HCT116 (cell line): ENCODE results near the gene GNB1. TPM values are rescaled to one million over a fixed set of nuclear protein-coding genes. Genes with fewer than 3 reads are reported as not detected.

Experiments used
- ATAC-seq: fragments of 200-7000 bp; cut with Tn5 transposase; 2 replicates; pipeline ENCODE4 v1.9.1; 2020; ENCODE audit warnings: mild to moderate bottlenecking, moderate library complexity
- BruUV-seq: library from RNA; stranded (reverse); fragments of 400-500 nt; replicated peaks from 2 replicates; lab custom pipeline; 2021; lab: Mats Ljungman, UMichigan
- CTCF ChIA-PET: fragments of 300-600 bp; sonication (Branson Sonifier 250); formaldehyde crosslinking; loops from one replicate; lab custom pipeline; 2021; ENCODE audit warnings: antibody characterized with exemption; lab: Charles Lee
- POLR2A ChIA-PET: fragments of 300-600, 350-600 bp; sonication (Branson Sonifier 250); formaldehyde crosslinking; loops from one replicate; lab custom pipeline; 2021; ENCODE audit warnings: antibody characterized with exemption; lab: Charles Lee
- RAD21 ChIA-PET, 2 experiments: fragments of 300-600 bp; sonication (Branson Sonifier 250); formaldehyde crosslinking; loops; one replicate each; lab custom pipeline; 2023; ENCODE audit warnings: low total read pairs in 2 of 2; ENCODE audit not compliant: uncharacterized antibody in 2 of 2, unreplicated experiment in 2 of 2, low non-redundant PET in 1 of 2; lab: Charles Lee
- DNase-seq: peaks from one replicate; pipeline ENCODE4 v3.0.0-alpha.2; 2010; ENCODE audit warnings: low read depth, low spot score
- H2AFZ ChIP-seq: fragments of 200-600 bp; shearing (Covaris generic), sonication (generic); 2 replicates; pipeline ENCODE4 v1.6.1; 2017; ENCODE audit warnings: low read depth, mixed run types, mixed read lengths, antibody characterized with exemption, low read length; ENCODE audit not compliant: poor library complexity, severe bottlenecking
- H3K27ac ChIP-seq: 2 replicates; pipeline ENCODE4 v1.5.1; 2012; ENCODE audit warnings: low read depth, low read length
- H3K27me3 ChIP-seq: fragments of 200-600 bp; sonication (generic); 2 replicates; pipeline ENCODE4 v1.6.1; 2016; ENCODE audit warnings: mixed run types, low read length, mixed read lengths; ENCODE audit not compliant: insufficient read depth
- H3K36me3 ChIP-seq, 2 experiments: fragments of 200-500 bp in 1 of 2; fragments of 200-600 bp in 1 of 2; sonication (Bioruptor generic) in 1 of 2; sonication (generic) in 1 of 2; 2 replicates each; pipeline versions ENCODE4 v1.5.1 to v1.6.1; 2014 to 2016; ENCODE audit warnings: low read length in 2 of 2, inconsistent platforms in 1 of 2, mixed read lengths in 1 of 2, mixed run types in 1 of 2; ENCODE audit not compliant: insufficient read depth in 2 of 2, control insufficient read depth in 1 of 2
- H3K4me1 ChIP-seq, 2 experiments: fragments of 200-600 bp in 1 of 2; sonication (generic) in 1 of 2; 2 replicates each; pipeline versions ENCODE4 v1.5.1 to v1.6.1; 2012 to 2017; ENCODE audit warnings: low read length in 2 of 2, inconsistent platforms in 1 of 2, mild to moderate bottlenecking in 1 of 2, mixed read lengths in 1 of 2, mixed run types in 1 of 2, moderate library complexity in 1 of 2; ENCODE audit not compliant: insufficient read depth in 2 of 2, control insufficient read depth in 1 of 2
- H3K4me2 ChIP-seq: fragments of 200-600 bp; sonication (generic); 2 replicates; pipeline ENCODE4 v1.6.1; 2017; ENCODE audit warnings: mixed run types, low read length, mixed read lengths
- H3K4me3 ChIP-seq, 2 experiments: fragments of 200-600 bp in 1 of 2; sonication (generic) in 1 of 2; replicated peaks in 1 of 2; 2 replicates each; pipeline ENCODE4 v1.5.1; 2011 to 2016; ENCODE audit warnings: low read length in 2 of 2, control low read depth in 1 of 2, low read depth in 1 of 2, mild to moderate bottlenecking in 1 of 2, mixed read lengths in 1 of 2, mixed run types in 1 of 2
- H3K79me2 ChIP-seq: fragments of 200-600 bp; sonication (generic); 2 replicates; pipeline ENCODE4 v1.6.1; 2017; ENCODE audit warnings: mild to moderate bottlenecking, mixed run types, low read length, moderate library complexity, mixed read lengths; ENCODE audit not compliant: insufficient read depth
- H3K9ac ChIP-seq: fragments of 200-600 bp; sonication (generic); 2 replicates; pipeline ENCODE4 v1.6.1; 2016; ENCODE audit warnings: low read length, mixed read lengths
- H3K9me2 ChIP-seq: fragments of 200-600 bp; sonication (generic), shearing (Covaris generic); 2 replicates; pipeline ENCODE4 v1.6.1; 2017; ENCODE audit warnings: mixed run types, mild to moderate bottlenecking, moderate library complexity; ENCODE audit not compliant: insufficient read depth
- H3K9me3 ChIP-seq, 2 experiments: fragments of 200-500 bp in 1 of 2; fragments of 200-600 bp in 1 of 2; sonication (Bioruptor generic) in 1 of 2; sonication (generic) in 1 of 2; 2 replicates each; pipeline ENCODE4 v1.6.1; 2014 to 2017; ENCODE audit warnings: low read length in 2 of 2, mixed read lengths in 2 of 2, inconsistent platforms in 1 of 2, low read depth in 1 of 2, mild to moderate bottlenecking in 1 of 2, mixed run types in 1 of 2, moderate library complexity in 1 of 2; ENCODE audit not compliant: control insufficient read depth in 1 of 2, insufficient read depth in 1 of 2
- H4K20me1 ChIP-seq: fragments of 200-600 bp; sonication (generic), shearing (Covaris generic); 2 replicates; pipeline ENCODE4 v1.6.1; 2017; ENCODE audit warnings: mixed run types, mild to moderate bottlenecking, moderate library complexity; ENCODE audit not compliant: insufficient read depth
- CBX3 ChIP-seq: IDR thresholded peaks from 2 replicates; pipeline ENCODE4 v1.6.1; 2012; ENCODE audit warnings: low read depth
- EGR1 ChIP-seq: IDR thresholded peaks from 2 replicates; pipeline ENCODE4 v1.6.1; 2012; ENCODE audit warnings: low read depth
- EZH2 ChIP-seq: fragments of 200-600 bp; sonication (generic); IDR thresholded peaks from 2 replicates; pipeline ENCODE4 v1.6.1; 2017; ENCODE audit warnings: antibody characterized with exemption, mixed run types
- EZH2phosphoT487 ChIP-seq: fragments of 200-600 bp; IDR thresholded peaks from 2 replicates; pipeline ENCODE4 v1.6.1; 2018; ENCODE audit warnings: antibody characterized with exemption, borderline replicate concordance
- FOSL1 ChIP-seq: IDR thresholded peaks from 2 replicates; pipeline ENCODE4 v1.6.1; 2012; ENCODE audit warnings: low read depth
- JUND ChIP-seq: IDR thresholded peaks from 2 replicates; pipeline ENCODE4 v1.6.1; 2012
- POLR2A ChIP-seq: IDR thresholded peaks from 2 replicates; pipeline ENCODE4 v1.7.0; 2011; ENCODE audit warnings: borderline replicate concordance; ENCODE audit not compliant: insufficient read depth, insufficient read length; ENCODE audit errors: extremely low read depth
- RAD21 ChIP-seq: IDR thresholded peaks from 2 replicates; pipeline ENCODE4 v1.6.1; 2012; ENCODE audit warnings: low read depth, mild to moderate bottlenecking
- SIN3A ChIP-seq: IDR thresholded peaks from 2 replicates; pipeline ENCODE4 v1.6.1; 2012; ENCODE audit warnings: low read depth
- SP1 ChIP-seq: IDR thresholded peaks from 2 replicates; pipeline ENCODE4 v1.6.1; 2012; ENCODE audit warnings: low read depth
- SRF ChIP-seq: IDR thresholded peaks from 2 replicates; pipeline ENCODE4 v1.6.1; 2012; ENCODE audit warnings: low read depth
- TCF7L2 ChIP-seq: IDR thresholded peaks from 2 replicates; pipeline ENCODE4 v1.7.0; 2011; ENCODE audit warnings: borderline replicate concordance, inconsistent platforms; ENCODE audit not compliant: insufficient read depth, insufficient read length; ENCODE audit errors: extremely low read depth
- YY1 ChIP-seq: IDR thresholded peaks from 2 replicates; pipeline ENCODE4 v1.6.1; 2011; ENCODE audit warnings: low read length, low read depth, moderate library complexity, mild to moderate bottlenecking; ENCODE audit not compliant: insufficient replicate concordance; ENCODE audit errors: extremely low read depth
- ZFX ChIP-seq: fragments of 450-650 bp; IDR thresholded peaks from 2 replicates; pipeline ENCODE4 v1.6.1; 2017
- ZNF274 ChIP-seq: fragments of 200-500 bp; sonication (Bioruptor generic); IDR thresholded peaks from 2 replicates; pipeline ENCODE4 v1.6.1; 2014; ENCODE audit warnings: mild to moderate bottlenecking, low read depth, low read length, inconsistent platforms
- intact Hi-C: fragments of 100-400 bp; cut with micrococcal nuclease; formaldehyde crosslinking; loops from 2 replicates; pipeline ENCODE4 v1.10.0; 2022
- total RNA-seq: library from RNA; stranded (reverse); gene quantifications from one replicate; pipeline ENCODE4 v1.2.1, GENCODE V29; 2021; ENCODE audit not compliant: unreplicated experiment
- TF ChIP-seq, protein P1 (sequence below), 3 experiments: fragments of 200-600 bp in 1 of 3; sonication (generic) in 1 of 3; IDR thresholded peaks in 2 of 3; conservative IDR thresholded peaks in 1 of 3; 2 replicates each; pipeline ENCODE4 v1.5.1; 2012 to 2017; ENCODE audit warnings: low read depth in 2 of 3, low read length in 2 of 3, antibody characterized with exemption in 1 of 3, borderline replicate concordance in 1 of 3, control low read depth in 1 of 3, mild to moderate bottlenecking in 1 of 3, mixed read lengths in 1 of 3, mixed run types in 1 of 3, moderate library complexity in 1 of 3; ENCODE audit not compliant: insufficient read depth in 1 of 3
- TF ChIP-seq, protein P2 (sequence below): IDR thresholded peaks from 2 replicates; pipeline ENCODE4 v1.6.1; 2012
- TF ChIP-seq, protein P3 (sequence below): IDR thresholded peaks from 2 replicates; pipeline ENCODE4 v1.6.1; 2012
- TF ChIP-seq, protein P4 (sequence below): IDR thresholded peaks from 2 replicates; pipeline ENCODE4 v1.6.1; 2011; ENCODE audit warnings: mild to moderate bottlenecking, low read length, moderate library complexity; ENCODE audit not compliant: insufficient replicate concordance; ENCODE audit errors: extremely low read depth
- TF ChIP-seq, protein P5 (sequence below): IDR thresholded peaks from 2 replicates; pipeline ENCODE4 v1.6.1; 2012; ENCODE audit warnings: low read depth

The GNB1 gene
- total RNA-seq, 1 experiment from 2014 or later: 371 TPM

DNA sequence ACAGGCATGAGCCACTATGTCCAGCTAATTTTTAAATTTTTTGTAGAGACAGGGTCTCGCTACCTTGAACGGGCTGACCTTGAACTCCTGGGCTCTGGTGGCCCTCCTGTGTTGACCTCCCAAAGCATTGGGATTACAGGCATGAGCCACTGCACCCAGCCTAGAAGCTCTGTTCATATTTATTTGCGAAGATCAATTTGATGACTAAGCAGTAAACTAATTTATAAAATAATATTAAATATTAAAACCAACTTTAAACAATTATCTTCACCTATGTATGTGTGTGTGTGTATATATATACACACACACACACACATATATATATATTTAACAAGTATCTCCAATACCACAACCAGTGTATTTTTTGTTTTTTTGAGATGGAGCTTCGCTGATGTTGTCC is 117.0 kb downstream of the GNB1 start (continued):
- TF ChIP-seq, protein P1, sequence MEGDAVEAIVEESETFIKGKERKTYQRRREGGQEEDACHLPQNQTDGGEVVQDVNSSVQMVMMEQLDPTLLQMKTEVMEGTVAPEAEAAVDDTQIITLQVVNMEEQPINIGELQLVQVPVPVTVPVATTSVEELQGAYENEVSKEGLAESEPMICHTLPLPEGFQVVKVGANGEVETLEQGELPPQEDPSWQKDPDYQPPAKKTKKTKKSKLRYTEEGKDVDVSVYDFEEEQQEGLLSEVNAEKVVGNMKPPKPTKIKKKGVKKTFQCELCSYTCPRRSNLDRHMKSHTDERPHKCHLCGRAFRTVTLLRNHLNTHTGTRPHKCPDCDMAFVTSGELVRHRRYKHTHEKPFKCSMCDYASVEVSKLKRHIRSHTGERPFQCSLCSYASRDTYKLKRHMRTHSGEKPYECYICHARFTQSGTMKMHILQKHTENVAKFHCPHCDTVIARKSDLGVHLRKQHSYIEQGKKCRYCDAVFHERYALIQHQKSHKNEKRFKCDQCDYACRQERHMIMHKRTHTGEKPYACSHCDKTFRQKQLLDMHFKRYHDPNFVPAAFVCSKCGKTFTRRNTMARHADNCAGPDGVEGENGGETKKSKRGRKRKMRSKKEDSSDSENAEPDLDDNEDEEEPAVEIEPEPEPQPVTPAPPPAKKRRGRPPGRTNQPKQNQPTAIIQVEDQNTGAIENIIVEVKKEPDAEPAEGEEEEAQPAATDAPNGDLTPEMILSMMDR (IDR thresholded peaks at IDR 0.05 in 2 of 3, conservative IDR thresholded peaks at IDR 0.05 in 1 of 3; ENCODE audit: borderline replicate concordance in 1 of 3, insufficient read depth in 1 of 3, low read depth in 2 of 3, low read length in 2 of 3): no peak
- no peak for TF ChIP-seq CBX3
- TF ChIP-seq TCF7L2: no peak

GRCh38 chr1:1771096-1771495 is 119.8 kb downstream of the GNB1 start:
- BruUV-seq: no TSS peak
- RAD21 ChIA-PET: no interaction called here
- ATAC-seq: no peak
- Histone ChIP-seq H3K79me2 (peaks cover 100% of the 10 kb centered on the region), H2AFZ (no peak overlapping the region), H3K9me3 (peaks cover 0 to 5% of the 10 kb centered on the region in 2 experiments; a peak in 1 of 4 replicates), H4K20me1 (no peaks in the 10 kb centered on the region; the same call in 1 of the 2 replicates), H3K9ac (no peak overlapping the region), H3K9me2 (no peaks in the 10 kb centered on the region), H3K4me2 (no peak overlapping the region), H3K4me3 (no peak overlapping the region), H3K27ac (no peak overlapping the region), H3K36me3 (peaks cover 2 to 37% of the 10 kb centered on the region in 2 experiments; a peak in 2 of 4 replicates), H3K27me3 (no peaks in the 10 kb centered on the region), H3K4me1 (peaks cover 1 to 9% of the 10 kb centered on the region in 2 experiments; a peak in 3 of 4 replicates)
- intact Hi-C loops: no loop called here
- CTCF ChIA-PET: no interaction called here
- DNase-seq: no peak
- POLR2A ChIA-PET: no interaction called here
- TF ChIP-seq FOSL1 (no peak), JUND (no peak), SIN3A (no peak), RAD21 (no peak), ZFX (no peak), POLR2A (no peak), EZH2phosphoT487 (no peak), EGR1 (no peak), YY1 (no peak), EZH2 (no peak), ZNF274 (no peak), SRF (no peak), SP1 (no peak)
- TF ChIP-seq, protein P2, sequence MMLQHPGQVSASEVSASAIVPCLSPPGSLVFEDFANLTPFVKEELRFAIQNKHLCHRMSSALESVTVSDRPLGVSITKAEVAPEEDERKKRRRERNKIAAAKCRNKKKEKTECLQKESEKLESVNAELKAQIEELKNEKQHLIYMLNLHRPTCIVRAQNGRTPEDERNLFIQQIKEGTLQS: no peak
- TF ChIP-seq, protein P3, sequence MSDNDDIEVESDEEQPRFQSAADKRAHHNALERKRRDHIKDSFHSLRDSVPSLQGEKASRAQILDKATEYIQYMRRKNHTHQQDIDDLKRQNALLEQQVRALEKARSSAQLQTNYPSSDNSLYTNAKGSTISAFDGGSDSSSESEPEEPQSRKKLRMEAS: no peak
- TF ChIP-seq, protein P4, sequence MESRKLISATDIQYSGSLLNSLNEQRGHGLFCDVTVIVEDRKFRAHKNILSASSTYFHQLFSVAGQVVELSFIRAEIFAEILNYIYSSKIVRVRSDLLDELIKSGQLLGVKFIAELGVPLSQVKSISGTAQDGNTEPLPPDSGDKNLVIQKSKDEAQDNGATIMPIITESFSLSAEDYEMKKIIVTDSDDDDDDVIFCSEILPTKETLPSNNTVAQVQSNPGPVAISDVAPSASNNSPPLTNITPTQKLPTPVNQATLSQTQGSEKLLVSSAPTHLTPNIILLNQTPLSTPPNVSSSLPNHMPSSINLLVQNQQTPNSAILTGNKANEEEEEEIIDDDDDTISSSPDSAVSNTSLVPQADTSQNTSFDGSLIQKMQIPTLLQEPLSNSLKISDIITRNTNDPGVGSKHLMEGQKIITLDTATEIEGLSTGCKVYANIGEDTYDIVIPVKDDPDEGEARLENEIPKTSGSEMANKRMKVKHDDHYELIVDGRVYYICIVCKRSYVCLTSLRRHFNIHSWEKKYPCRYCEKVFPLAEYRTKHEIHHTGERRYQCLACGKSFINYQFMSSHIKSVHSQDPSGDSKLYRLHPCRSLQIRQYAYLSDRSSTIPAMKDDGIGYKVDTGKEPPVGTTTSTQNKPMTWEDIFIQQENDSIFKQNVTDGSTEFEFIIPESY: no peak
- TF ChIP-seq, protein P5, sequence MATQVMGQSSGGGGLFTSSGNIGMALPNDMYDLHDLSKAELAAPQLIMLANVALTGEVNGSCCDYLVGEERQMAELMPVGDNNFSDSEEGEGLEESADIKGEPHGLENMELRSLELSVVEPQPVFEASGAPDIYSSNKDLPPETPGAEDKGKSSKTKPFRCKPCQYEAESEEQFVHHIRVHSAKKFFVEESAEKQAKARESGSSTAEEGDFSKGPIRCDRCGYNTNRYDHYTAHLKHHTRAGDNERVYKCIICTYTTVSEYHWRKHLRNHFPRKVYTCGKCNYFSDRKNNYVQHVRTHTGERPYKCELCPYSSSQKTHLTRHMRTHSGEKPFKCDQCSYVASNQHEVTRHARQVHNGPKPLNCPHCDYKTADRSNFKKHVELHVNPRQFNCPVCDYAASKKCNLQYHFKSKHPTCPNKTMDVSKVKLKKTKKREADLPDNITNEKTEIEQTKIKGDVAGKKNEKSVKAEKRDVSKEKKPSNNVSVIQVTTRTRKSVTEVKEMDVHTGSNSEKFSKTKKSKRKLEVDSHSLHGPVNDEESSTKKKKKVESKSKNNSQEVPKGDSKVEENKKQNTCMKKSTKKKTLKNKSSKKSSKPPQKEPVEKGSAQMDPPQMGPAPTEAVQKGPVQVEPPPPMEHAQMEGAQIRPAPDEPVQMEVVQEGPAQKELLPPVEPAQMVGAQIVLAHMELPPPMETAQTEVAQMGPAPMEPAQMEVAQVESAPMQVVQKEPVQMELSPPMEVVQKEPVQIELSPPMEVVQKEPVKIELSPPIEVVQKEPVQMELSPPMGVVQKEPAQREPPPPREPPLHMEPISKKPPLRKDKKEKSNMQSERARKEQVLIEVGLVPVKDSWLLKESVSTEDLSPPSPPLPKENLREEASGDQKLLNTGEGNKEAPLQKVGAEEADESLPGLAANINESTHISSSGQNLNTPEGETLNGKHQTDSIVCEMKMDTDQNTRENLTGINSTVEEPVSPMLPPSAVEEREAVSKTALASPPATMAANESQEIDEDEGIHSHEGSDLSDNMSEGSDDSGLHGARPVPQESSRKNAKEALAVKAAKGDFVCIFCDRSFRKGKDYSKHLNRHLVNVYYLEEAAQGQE: no peak
